RWPE1 (cell line): Measurements from ENCODE around the gene IQCK.

Experiments used
- CTCF ChIA-PET: fragments of 350-600 bp; sonication (Branson Sonifier 250); formaldehyde crosslinking; extraction: SDS; loops from one replicate; lab custom pipeline; 2021; lab: Yijun Ruan, JAX
- POLR2A ChIA-PET: fragments of 400-600 bp; formaldehyde crosslinking; extraction: SDS; loops from one replicate; lab custom pipeline; 2020; ENCODE audit warnings: antibody characterized with exemption; ENCODE audit not compliant: low non-redundant PET; lab: Yijun Ruan, JAX
- DNase-seq: peaks from one replicate; pipeline ENCODE4 v3.0.0; 2012; ENCODE audit warnings: low spot score
- H3K27ac ChIP-seq: fragments of 450-650 bp; 2 replicates; pipeline ENCODE4 v1.5.1; 2017
- TF ChIP-seq, protein P1 (sequence below): fragments of 450-650 bp; conservative IDR thresholded peaks from 2 replicates; pipeline ENCODE4 v1.5.1; 2017; ENCODE audit warnings: low read depth, mild to moderate bottlenecking

Gene IQCK

DNA sequence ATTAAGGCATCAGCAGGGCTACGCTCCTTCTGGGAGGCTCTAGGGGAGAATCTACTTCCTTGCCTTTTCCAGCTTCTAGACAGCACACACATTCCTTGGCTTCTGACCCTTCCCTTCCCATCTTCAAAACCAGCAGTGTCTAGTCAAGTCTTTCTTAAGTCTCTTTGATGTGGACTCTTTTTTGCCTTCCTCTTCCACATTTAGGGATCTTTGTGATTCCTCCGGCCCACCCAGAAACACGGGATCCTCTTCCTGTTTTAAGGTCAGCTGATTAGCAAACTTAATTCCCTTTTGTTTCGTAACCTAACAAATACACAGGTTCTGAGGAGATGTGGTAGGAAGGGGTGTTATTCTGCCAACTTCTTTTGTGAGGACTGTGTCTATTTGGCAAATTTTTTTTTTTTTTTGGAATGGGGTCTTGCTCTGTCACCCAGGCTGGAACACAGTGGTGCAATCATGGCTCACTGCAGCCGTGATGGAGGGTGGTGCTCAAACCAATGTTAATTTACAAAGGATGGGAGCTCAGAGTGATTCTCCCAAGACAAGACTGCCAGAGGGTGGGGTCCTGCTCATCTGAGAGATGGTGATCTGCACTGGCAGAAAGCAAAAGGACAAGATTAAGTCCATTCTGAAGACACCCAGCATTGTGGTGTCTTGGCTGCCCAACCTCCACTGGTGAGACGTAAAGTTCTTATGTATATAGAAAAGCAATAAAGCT, 14.7 kb upstream of the IQCK start:
- TF ChIP-seq, protein P1, sequence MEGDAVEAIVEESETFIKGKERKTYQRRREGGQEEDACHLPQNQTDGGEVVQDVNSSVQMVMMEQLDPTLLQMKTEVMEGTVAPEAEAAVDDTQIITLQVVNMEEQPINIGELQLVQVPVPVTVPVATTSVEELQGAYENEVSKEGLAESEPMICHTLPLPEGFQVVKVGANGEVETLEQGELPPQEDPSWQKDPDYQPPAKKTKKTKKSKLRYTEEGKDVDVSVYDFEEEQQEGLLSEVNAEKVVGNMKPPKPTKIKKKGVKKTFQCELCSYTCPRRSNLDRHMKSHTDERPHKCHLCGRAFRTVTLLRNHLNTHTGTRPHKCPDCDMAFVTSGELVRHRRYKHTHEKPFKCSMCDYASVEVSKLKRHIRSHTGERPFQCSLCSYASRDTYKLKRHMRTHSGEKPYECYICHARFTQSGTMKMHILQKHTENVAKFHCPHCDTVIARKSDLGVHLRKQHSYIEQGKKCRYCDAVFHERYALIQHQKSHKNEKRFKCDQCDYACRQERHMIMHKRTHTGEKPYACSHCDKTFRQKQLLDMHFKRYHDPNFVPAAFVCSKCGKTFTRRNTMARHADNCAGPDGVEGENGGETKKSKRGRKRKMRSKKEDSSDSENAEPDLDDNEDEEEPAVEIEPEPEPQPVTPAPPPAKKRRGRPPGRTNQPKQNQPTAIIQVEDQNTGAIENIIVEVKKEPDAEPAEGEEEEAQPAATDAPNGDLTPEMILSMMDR = no peak
- POLR2A ChIA-PET = no interaction called here
- H3K27ac ChIP-seq = no peak overlapping the region
- CTCF ChIA-PET = interaction anchor here (0.6 to 0.8 kb wide), 2 partner anchors 39 to 55 kb away, joined by 4 to 8 read pairs; no protein-coding TSS in a partner anchor
- DNase-seq = no peak

DNA sequence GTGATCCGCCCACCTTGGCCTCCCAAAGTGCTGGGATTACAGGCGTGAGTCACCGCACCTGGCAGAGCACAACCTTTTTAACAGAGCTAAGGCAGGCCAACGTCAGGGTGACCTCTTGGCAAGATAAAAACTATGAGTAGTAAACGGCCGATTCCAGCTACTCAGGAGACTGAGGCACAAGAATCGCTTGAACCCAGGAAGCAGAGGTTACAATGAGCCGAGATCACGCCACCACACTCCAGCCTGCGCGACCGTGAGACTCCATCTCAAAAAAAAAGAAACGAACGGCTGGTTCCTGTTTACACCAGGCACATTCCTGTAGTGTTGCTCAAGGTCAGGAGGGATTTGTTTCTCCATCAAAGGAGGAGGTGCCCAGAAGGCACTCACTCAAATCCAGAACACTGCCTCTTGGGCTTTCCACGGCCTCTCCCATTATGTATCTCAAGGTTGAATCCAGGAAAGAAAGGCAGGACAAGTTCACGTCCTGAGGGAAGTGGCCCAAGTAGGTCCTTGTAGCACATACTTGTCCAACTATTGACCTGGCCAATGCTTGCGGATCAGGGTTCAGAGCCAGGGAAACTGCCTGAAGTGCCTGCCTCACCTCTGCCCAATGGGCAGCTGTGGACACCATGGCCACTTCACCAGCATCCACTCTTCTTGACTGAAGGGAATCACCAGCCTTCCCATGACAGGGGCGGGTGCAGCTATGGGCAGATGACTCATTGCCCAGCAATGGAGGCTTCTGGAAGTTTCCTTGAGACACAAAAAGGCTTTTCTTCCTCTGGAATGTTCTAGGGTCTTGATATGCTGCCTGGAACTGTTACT, 13.5 kb upstream of the IQCK start:
- ChIA-PET POLR2A (no interaction called here), CTCF (interaction anchor here (0.6 kb wide), 1 partner anchor 1220 kb away, joined by 6 read pairs; no protein-coding TSS in a partner anchor)

DNA sequence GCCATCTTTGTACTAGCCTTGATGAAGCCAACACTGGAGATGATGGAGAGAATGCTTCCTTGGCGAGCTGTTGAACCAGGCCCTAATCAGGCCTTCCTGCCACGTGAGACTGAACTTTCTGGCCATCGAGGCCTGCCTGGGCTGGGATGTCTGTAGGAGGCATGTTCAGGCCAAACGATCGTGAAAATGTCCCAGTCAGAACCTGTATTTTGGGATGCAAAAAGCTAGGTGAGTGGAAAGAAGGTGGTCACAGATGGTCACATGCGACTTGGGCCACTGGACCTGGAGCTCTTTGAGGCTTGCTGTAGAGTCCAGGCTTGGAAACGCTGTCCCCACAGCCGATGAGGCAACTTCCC, 12.9 kb upstream of the IQCK start:
- TF ChIP-seq, protein P1 = no peak
- DNase-seq = no peak
- ChIA-PET CTCF (interaction anchor here (0.6 kb wide), 1 partner anchor 1219 kb away, joined by 6 read pairs; no protein-coding TSS in a partner anchor), POLR2A (no interaction called here)
- peak overlapping the region; percentile 39 for H3K27ac ChIP-seq

More for the DNA sequence above, 13.5 kb upstream of the IQCK start:
- H3K27ac ChIP-seq = peak overlapping the region; percentile 39
- DNase-seq = peak; percentile 52
- TF ChIP-seq, protein P1 = no peak

DNA sequence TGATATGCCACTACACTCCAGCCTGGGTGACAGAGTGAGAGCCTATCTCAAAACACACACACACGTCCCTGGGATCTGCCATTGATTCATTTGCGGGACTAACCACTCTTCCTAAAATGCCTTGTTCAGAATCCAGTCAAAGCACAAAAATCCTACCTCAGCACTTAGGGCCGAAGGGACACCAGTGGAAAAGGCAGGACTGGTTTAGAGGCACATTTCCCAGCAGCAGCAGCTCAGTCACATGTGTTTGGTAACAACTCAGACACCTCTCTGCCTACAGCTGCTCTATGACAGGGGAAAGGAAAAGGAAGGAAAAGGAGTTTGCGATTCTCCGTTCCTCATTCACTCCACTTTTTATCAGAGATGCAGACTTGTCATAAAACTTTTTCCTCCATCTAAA, 12.2 kb upstream of the IQCK start:
- TF ChIP-seq, protein P1 = no peak
- peak overlapping the region; percentile 39 for H3K27ac ChIP-seq
- POLR2A ChIA-PET = no interaction called here
- DNase-seq = no peak
- CTCF ChIA-PET = no interaction called here

DNA sequence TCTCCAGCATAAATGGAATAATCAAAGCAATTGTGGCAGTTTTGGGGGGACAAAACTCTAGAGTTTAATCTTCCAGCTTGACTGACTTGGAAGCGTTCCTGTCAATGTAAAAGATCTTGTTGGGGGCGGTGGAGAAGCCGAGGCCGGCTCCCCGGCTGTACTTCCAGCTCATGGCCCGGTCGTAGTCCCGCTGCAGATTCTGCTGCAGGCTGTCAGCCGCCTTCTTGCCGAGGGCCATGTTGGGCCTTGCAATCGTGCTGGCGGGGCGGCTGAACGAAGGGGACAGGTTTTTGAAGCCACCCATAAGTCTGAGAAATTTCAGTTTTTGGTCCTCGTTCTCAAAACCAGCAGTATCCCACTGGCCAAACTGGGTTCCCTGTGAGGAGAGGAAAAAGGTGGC, 11.2 kb upstream of the IQCK start:
- TF ChIP-seq, protein P1 = no peak
- CTCF ChIA-PET = no interaction called here
- H3K27ac ChIP-seq = no peak overlapping the region
- DNase-seq = no peak
- POLR2A ChIA-PET = no interaction called here

DNA sequence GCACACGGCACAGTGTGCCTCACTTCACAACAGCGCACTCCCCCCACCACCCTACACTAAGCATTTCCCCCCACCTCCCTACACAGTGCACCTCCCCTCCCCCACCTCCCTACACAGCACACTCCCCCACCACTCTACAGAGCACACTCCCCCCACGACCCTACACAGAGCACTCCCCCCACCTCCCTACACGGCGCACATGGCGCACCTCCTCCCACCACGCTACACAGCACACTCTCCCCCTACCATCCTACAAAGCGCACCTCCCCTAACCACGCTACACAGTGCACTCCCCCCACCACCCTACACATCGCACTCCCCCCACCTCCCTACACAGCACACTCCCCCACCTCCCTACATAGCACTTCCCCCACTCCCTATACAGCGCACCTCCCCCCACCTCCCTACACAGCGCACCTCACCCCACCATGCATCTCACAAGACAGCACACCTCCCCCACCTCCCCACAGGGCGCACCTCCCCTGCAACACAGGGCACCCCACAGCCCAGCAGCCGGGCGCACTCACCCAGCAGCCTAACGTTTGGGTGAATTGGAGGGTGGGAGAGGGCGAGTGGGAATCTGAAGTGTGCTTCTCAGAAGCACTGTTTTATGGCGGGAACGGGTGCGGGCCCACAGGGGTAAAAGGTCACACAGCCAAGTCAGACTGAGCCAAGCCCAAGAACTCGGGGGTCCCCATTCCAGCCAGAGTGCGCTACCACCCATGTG, 10.3 kb upstream of the IQCK start:
- CTCF ChIA-PET = no interaction called here
- TF ChIP-seq, protein P1 = no peak
- DNase-seq = no peak
- POLR2A ChIA-PET = no interaction called here
- H3K27ac ChIP-seq = no peak overlapping the region
